ENCODE data around the gene STX10. TPM values are rescaled to one million over a fixed set of nuclear protein-coding genes. Genes with fewer than 3 reads are reported as not detected.
A peak's percentile ranks its signal among the peaks of the same experiment; 100 is the strongest.

STX10 gene
- total and polyA plus RNA-seq, 9 of the 15 experiments (the other 6 are each of a cell fraction or from before 2014, with no cell fraction given): 0.51 to 66.3 (median 31.0) TPM

DNA sequence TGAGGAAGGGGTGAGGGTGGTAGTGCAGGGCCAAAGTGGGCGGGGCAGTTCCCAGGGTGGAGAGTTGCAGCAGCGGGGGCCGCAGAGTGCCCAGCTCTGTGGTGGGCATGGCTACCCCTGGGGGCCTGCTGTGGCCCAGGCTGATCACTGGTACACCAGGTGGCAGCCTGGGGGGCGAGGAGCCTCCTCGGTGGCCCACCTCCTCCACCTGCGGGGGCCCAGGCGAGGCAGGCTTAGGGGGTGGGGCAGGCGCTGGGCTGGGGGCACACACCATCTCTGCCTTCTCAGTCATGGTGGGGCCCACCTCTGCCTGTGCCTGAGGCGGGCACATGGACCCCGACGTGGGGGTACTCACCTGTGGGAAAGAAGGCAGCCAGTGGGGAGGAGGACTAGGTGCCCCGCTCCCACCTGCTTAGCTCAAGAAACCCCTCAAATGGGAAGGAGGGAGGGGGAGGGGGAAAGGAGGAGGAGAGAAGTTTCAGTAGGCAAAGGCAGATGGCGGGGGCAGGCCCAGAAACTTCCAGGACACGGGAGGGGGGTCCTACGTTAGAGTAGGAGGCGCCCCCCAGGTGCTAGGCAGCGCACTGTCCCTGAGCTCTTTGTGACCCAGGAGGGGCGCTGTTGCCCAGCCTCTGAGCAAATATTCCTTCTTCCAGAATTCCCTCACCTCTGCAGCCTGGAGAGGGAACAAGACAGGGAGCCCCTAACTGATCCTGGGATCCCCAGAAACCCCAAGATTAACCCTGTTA, 49.2 kb downstream of the STX10 start (continued):
- TF ChIP-seq SIN3B (IDR thresholded peaks at IDR 0.05; ENCODE audit: low read depth) (no peak), KDM2B (CRISPR knock-in tag; IDR thresholded peaks at IDR 0.05) (no peak), PHF21A (IDR thresholded peaks at IDR 0.05; ENCODE audit: borderline replicate concordance, low read depth) (no peak), ZNF41 (CRISPR knock-in tag; conservative IDR thresholded peaks at IDR 0.05) (no peak), STAT5B (CRISPR knock-in tag; IDR thresholded peaks at IDR 0.05) (no peak), CC2D1A (IDR thresholded peaks at IDR 0.05) (no peak), RCOR1 (IDR thresholded peaks at IDR 0.05; ENCODE audit: borderline replicate concordance in 1 of 2, low read depth in 2 of 2, low read length in 2 of 2) (0 out of 4 replicates have a peak, but pooled peaks of 1 of the 2 experiments have one; percentile 38), ARID1B (IDR thresholded peaks at IDR 0.05) (peak; percentile 12; the same call in 1 of the 2 replicates), HNRNPH1 (optimal IDR thresholded peaks at IDR 0.05; ENCODE audit: low read depth, low read length) (no peak), SMC3 (conservative IDR thresholded peaks at IDR 0.05; ENCODE audit: insufficient read depth, low read depth, low read length) (0 out of 2 replicates have a peak, but pooled peaks have one; percentile 19), ZNF232 (CRISPR knock-in tag; IDR thresholded peaks at IDR 0.05) (no peak), YY1 (IDR thresholded peaks at IDR 0.05; ENCODE audit: borderline replicate concordance in 1 of 3, control insufficient read depth in 1 of 3, extremely low read depth in 1 of 3, insufficient read depth in 3 of 3, insufficient read length in 1 of 3, insufficient replicate concordance in 2 of 3, low read depth in 1 of 3, low read length in 2 of 3) (peak in 1 of 3 experiments; percentile 11), BDP1 (IDR thresholded peaks at IDR 0.05; ENCODE audit: insufficient read depth, insufficient read length) (no peak), POLR2A (conservative IDR thresholded peaks at IDR 0.05) (peak; percentile 31; the same call in 1 of the 2 replicates), NR2C2 (CRISPR knock-in tag; IDR thresholded peaks at IDR 0.05) (no peak), NR2C2 (tag; IDR thresholded peaks at IDR 0.05) (no peak), ZNF766 (CRISPR knock-in tag; conservative IDR thresholded peaks at IDR 0.05) (0 out of 2 replicates have a peak, but pooled peaks have one; percentile 29), MAFF (IDR thresholded peaks at IDR 0.05; ENCODE audit: low read length) (no peak), SMARCA4 (IDR thresholded peaks at IDR 0.05) (0 out of 2 replicates have a peak, but pooled peaks have one; percentile 37)
- TF ChIP-seq, protein P1, sequence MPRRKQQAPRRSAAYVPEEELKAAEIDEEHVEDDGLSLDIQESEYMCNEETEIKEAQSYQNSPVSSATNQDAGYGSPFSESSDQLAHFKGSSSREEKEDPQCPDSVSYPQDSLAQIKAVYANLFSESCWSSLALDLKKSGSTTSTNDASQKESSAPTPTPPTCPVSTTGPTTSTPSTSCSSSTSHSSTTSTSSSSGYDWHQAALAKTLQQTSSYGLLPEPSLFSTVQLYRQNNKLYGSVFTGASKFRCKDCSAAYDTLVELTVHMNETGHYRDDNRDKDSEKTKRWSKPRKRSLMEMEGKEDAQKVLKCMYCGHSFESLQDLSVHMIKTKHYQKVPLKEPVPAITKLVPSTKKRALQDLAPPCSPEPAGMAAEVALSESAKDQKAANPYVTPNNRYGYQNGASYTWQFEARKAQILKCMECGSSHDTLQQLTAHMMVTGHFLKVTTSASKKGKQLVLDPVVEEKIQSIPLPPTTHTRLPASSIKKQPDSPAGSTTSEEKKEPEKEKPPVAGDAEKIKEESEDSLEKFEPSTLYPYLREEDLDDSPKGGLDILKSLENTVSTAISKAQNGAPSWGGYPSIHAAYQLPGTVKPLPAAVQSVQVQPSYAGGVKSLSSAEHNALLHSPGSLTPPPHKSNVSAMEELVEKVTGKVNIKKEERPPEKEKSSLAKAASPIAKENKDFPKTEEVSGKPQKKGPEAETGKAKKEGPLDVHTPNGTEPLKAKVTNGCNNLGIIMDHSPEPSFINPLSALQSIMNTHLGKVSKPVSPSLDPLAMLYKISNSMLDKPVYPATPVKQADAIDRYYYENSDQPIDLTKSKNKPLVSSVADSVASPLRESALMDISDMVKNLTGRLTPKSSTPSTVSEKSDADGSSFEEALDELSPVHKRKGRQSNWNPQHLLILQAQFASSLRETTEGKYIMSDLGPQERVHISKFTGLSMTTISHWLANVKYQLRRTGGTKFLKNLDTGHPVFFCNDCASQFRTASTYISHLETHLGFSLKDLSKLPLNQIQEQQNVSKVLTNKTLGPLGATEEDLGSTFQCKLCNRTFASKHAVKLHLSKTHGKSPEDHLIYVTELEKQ (CRISPR knock-in tag; IDR thresholded peaks at IDR 0.05): no peak
- TF ChIP-seq, protein P2, sequence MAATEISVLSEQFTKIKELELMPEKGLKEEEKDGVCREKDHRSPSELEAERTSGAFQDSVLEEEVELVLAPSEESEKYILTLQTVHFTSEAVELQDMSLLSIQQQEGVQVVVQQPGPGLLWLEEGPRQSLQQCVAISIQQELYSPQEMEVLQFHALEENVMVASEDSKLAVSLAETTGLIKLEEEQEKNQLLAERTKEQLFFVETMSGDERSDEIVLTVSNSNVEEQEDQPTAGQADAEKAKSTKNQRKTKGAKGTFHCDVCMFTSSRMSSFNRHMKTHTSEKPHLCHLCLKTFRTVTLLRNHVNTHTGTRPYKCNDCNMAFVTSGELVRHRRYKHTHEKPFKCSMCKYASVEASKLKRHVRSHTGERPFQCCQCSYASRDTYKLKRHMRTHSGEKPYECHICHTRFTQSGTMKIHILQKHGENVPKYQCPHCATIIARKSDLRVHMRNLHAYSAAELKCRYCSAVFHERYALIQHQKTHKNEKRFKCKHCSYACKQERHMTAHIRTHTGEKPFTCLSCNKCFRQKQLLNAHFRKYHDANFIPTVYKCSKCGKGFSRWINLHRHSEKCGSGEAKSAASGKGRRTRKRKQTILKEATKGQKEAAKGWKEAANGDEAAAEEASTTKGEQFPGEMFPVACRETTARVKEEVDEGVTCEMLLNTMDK (IDR thresholded peaks at IDR 0.05; ENCODE audit: borderline replicate concordance, insufficient read depth, low read depth, low read length, poor library complexity, severe bottlenecking): peak; percentile 84
- TF ChIP-seq, protein P3, sequence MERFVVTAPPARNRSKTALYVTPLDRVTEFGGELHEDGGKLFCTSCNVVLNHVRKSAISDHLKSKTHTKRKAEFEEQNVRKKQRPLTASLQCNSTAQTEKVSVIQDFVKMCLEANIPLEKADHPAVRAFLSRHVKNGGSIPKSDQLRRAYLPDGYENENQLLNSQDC (CRISPR knock-in tag; IDR thresholded peaks at IDR 0.05): no peak

All from K562 (cell line).